Measurements from ENCODE around the gene RABEPK.

DNA sequence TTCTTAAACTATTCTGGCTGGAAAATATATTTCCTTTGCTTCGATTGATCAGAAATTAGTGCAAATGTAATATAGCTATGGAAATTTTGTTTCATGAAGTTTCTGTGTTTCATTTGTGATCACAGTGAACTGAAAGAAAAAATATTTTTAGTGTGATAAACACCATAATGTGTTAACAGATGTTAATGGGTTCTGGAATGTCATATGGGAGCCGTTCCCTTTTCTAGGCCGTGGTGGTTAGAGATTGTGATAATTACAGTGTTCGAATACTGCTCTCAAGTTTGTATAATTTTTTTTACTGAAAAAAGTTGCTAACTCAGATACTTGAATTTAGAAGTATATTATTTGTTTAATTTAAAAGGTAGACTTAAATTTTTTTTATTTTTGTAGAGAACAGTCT, 80.6 kb downstream of the RABEPK start:
- no peak for TF ChIP-seq GATA1 (IDR thresholded peaks at IDR 0.05; ENCODE audit: low read depth, low read length)
- TF ChIP-seq POLR2A (IDR thresholded peaks at IDR 0.05; ENCODE audit: low read length), result no peak

All from erythroblast (primary cell).